SU-DHL-6 (cell line): ENCODE measurements around the gene LYL1.

Source experiments
- H2AFZ ChIP-seq: fragments of 200-600 bp; sonication (generic); 2 replicates; pipeline ENCODE4 v1.6.1; 2014; ENCODE audit warnings: low read depth, mild to moderate bottlenecking, moderate library complexity, mixed read lengths, antibody characterized with exemption, low read length; ENCODE audit not compliant: severe bottlenecking
- H3F3A ChIP-seq: fragments of 200-600 bp; shearing (Covaris generic); 2 replicates; pipeline ENCODE4 v1.6.0; 2016; ENCODE audit warnings: antibody characterized with exemption, mild to moderate bottlenecking; ENCODE audit not compliant: insufficient read depth
- H3K27ac ChIP-seq: fragments of 200-600 bp; sonication (generic); 2 replicates; pipeline ENCODE4 v1.5.1; 2016; ENCODE audit warnings: low read depth, mild to moderate bottlenecking, low read length, moderate library complexity, mixed read lengths
- H3K27me3 ChIP-seq: fragments of 200-600 bp; sonication (generic), shearing (Covaris generic); 2 replicates; pipeline ENCODE4 v1.6.0; 2014; ENCODE audit warnings: mild to moderate bottlenecking, low read length
- H3K36me3 ChIP-seq: fragments of 200-600 bp; sonication (generic); 2 replicates; pipeline ENCODE4 v1.6.1; 2014; ENCODE audit warnings: mild to moderate bottlenecking, low read length, mixed read lengths
- H3K4me2 ChIP-seq: fragments of 300-600, 200-600 bp; shearing (Covaris generic), sonication (generic); 2 replicates; pipeline ENCODE4 v1.6.0; 2014; ENCODE audit warnings: low read length, low read depth, mild to moderate bottlenecking; ENCODE audit not compliant: poor library complexity, severe bottlenecking
- H3K4me3 ChIP-seq: fragments of 200-600 bp; sonication (generic); 2 replicates; pipeline ENCODE4 v1.5.1; 2014; ENCODE audit warnings: antibody characterized with exemption, low read length, mild to moderate bottlenecking, mixed read lengths; ENCODE audit not compliant: insufficient read depth, poor library complexity, severe bottlenecking
- H3K79me2 ChIP-seq: fragments of 200-600 bp; sonication (generic); 2 replicates; pipeline ENCODE4 v1.6.1; 2014; ENCODE audit warnings: mild to moderate bottlenecking, low read length, moderate library complexity; ENCODE audit not compliant: insufficient read depth
- H3K9ac ChIP-seq: fragments of 200-600 bp; sonication (generic); 2 replicates; pipeline ENCODE4 v1.7.0; 2014; ENCODE audit warnings: mild to moderate bottlenecking, low read length
- H3K9me2 ChIP-seq: fragments of 200-600 bp; sonication (generic); replicated peaks from 2 replicates; pipeline ENCODE4 v1.6.1; 2014; ENCODE audit warnings: low read length; ENCODE audit not compliant: insufficient read depth
- H3K9me3 ChIP-seq: fragments of 200-600 bp; sonication (generic); 2 replicates; pipeline ENCODE4 v1.6.1; 2014; ENCODE audit warnings: low read length, mixed read lengths; ENCODE audit not compliant: insufficient read depth
- H4K20me1 ChIP-seq: fragments of 200-600 bp; sonication (generic); 2 replicates; pipeline ENCODE4 v1.6.1; 2014; ENCODE audit warnings: low read depth, mild to moderate bottlenecking, antibody characterized with exemption, low read length, moderate library complexity, mixed read lengths
- EZH2phosphoT487 ChIP-seq: fragments of 200-600 bp; sonication (generic), shearing (Covaris generic); conservative IDR thresholded peaks from 2 replicates; pipeline ENCODE4 v1.6.1; 2018; ENCODE audit warnings: mild to moderate bottlenecking, antibody characterized with exemption, low read length, moderate library complexity, mixed read lengths
- TF ChIP-seq, protein P1 (sequence below): fragments of 200-600 bp; sonication (generic); IDR thresholded peaks from one replicate; pipeline ENCODE4 v1.5.1; 2017; ENCODE audit warnings: antibody characterized with exemption, mild to moderate bottlenecking, low read length, moderate library complexity; ENCODE audit not compliant: insufficient read depth, poor library complexity, severe bottlenecking

Gene LYL1

DNA sequence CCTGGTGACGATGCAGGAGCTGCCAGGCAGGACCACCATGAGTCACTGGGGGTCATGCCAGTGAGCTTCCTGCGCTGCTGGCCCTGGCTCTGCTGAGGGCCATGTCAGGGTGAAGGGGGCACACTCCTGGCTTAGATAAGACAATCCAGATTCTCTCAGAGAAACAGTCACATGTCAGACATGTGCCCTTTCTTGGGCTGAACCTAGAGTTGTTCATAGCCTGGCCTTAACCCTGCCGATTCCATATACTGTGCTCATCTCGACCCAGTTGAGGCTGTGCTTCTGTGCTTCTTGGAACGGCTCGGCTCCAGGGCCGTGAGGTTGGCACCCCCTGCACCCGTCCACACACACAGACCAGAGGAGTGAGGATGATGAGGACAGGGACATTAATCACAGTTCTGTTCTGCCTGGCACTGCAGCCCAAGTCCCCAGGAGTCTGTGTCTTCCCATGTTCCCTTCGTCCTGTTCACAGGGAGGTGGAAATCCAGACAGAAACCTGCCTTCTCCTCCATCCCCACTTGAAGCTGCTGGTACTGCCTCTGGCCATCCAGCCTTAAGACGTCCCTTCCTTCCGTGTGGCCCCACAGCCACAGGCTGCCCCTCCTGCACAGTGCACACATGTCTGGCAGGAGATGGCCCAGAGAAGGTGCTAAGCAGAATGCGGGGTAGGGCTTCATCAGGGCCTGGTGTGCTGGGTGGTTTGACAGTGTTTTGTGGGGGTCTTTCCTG, 50.0 kb downstream of the LYL1 start:
- Histone ChIP-seq H3K79me2 (no peaks in the 10 kb centered on the region), H3K4me2 (no peak overlapping the region), H3F3A (no peaks in the 10 kb centered on the region), H3K27me3 (no peaks in the 10 kb centered on the region), H3K4me3 (no peak overlapping the region), H2AFZ (no peak overlapping the region), H4K20me1 (no peaks in the 10 kb centered on the region), H3K9ac (no peak overlapping the region), H3K9me3 (no peaks in the 10 kb centered on the region), H3K27ac (no peak overlapping the region), H3K9me2 (no peaks in the 10 kb centered on the region), H3K36me3 (no peaks in the 10 kb centered on the region)
- TF ChIP-seq EZH2phosphoT487: no peak
- TF ChIP-seq, protein P1, sequence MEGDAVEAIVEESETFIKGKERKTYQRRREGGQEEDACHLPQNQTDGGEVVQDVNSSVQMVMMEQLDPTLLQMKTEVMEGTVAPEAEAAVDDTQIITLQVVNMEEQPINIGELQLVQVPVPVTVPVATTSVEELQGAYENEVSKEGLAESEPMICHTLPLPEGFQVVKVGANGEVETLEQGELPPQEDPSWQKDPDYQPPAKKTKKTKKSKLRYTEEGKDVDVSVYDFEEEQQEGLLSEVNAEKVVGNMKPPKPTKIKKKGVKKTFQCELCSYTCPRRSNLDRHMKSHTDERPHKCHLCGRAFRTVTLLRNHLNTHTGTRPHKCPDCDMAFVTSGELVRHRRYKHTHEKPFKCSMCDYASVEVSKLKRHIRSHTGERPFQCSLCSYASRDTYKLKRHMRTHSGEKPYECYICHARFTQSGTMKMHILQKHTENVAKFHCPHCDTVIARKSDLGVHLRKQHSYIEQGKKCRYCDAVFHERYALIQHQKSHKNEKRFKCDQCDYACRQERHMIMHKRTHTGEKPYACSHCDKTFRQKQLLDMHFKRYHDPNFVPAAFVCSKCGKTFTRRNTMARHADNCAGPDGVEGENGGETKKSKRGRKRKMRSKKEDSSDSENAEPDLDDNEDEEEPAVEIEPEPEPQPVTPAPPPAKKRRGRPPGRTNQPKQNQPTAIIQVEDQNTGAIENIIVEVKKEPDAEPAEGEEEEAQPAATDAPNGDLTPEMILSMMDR: no peak

DNA sequence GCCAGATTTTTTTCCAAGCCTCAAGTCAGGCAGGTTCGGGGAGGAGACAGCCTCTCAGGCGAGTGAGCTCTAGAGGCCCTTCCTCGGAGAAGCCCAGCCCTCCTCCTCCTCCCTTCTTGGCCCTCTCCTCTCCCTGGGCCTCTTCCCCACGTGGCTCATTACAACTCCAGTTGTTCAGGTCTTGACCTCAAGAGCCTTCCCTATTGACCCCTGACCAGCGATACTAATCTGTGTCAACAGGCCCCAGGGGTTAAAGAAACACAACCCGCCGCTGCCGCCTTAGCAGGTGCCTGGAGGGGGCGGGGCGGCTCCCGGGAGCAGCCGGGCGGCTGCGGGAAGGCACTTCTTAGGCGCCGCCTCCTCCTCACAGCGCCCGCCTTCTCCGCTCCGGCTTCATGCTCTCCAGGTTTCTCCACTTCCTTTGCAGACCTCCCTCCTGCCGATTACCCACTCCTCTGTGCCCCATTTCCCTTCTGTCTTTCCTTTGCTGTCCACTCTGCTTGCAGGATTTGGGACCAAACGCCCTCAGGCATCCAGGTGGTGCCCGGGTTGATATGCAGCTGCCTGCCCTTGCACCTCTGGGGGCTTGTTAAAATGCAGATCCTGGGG, 51.0 kb downstream of the LYL1 start:
- no peaks in the 10 kb centered on the region for H3K79me2 ChIP-seq
- H3K4me2 ChIP-seq: no peak overlapping the region
- no peaks in the 10 kb centered on the region for H3F3A ChIP-seq
- H3K27ac ChIP-seq: no peak overlapping the region
- no peak overlapping the region for H3K9ac ChIP-seq
- H3K27me3 ChIP-seq: no peaks in the 10 kb centered on the region
- H4K20me1 ChIP-seq: no peaks in the 10 kb centered on the region
- H3K9me3 ChIP-seq: no peaks in the 10 kb centered on the region
- no peaks in the 10 kb centered on the region for H3K36me3 ChIP-seq
- H3K9me2 ChIP-seq: no peaks in the 10 kb centered on the region
- no peak overlapping the region for H3K4me3 ChIP-seq
- H2AFZ ChIP-seq: no peak overlapping the region
- TF ChIP-seq EZH2phosphoT487: no peak
- TF ChIP-seq, protein P1: no peak

DNA sequence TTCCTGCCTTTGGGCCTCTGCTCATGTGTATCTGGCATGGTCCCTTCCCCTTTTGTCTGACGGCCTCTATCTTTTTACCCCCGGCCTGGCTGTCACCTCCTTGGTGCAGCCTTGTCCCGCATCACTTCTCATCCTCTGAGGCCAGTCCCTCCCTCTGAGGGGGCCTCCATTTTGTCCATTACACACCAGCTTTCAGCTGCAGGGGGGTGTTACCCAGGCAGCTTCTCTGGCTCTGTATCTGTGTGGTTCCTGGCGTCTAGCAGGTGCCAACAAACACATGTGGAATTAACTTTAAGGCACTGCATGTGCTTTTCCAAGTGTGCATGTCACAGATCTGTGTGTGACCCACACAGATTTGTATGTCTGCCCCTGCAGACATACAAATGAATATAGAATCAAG, 52.4 kb downstream of the LYL1 start:
- Histone ChIP-seq H3K9ac (no peak overlapping the region), H3K9me2 (no peaks in the 10 kb centered on the region), H3K79me2 (no peaks in the 10 kb centered on the region), H3K27ac (no peak overlapping the region), H3K4me2 (no peak overlapping the region), H4K20me1 (no peaks in the 10 kb centered on the region), H2AFZ (no peak overlapping the region), H3F3A (no peaks in the 10 kb centered on the region), H3K4me3 (no peak overlapping the region), H3K9me3 (no peaks in the 10 kb centered on the region), H3K27me3 (no peaks in the 10 kb centered on the region), H3K36me3 (no peaks in the 10 kb centered on the region)
- no peak for TF ChIP-seq EZH2phosphoT487
- TF ChIP-seq, protein P1: no peak
